HG02938 (cell line): ENCODE results near the gene RELA.
A peak's percentile ranks its signal among the peaks of the same experiment; 100 is the strongest.
"Not testable (repeated sequence)": the region's sequence is repeated elsewhere in the genome, so short reads cannot be mapped to it uniquely, and the experiment has no call there.

Experiments
- ATAC-seq: cut with Tn5 transposase; IDR thresholded peaks from one replicate; pipeline ENCODE4 v1.9.1; 2021; ENCODE audit warnings: mild to moderate bottlenecking, moderate library complexity; ENCODE audit not compliant: unreplicated experiment

RELA gene

DNA sequence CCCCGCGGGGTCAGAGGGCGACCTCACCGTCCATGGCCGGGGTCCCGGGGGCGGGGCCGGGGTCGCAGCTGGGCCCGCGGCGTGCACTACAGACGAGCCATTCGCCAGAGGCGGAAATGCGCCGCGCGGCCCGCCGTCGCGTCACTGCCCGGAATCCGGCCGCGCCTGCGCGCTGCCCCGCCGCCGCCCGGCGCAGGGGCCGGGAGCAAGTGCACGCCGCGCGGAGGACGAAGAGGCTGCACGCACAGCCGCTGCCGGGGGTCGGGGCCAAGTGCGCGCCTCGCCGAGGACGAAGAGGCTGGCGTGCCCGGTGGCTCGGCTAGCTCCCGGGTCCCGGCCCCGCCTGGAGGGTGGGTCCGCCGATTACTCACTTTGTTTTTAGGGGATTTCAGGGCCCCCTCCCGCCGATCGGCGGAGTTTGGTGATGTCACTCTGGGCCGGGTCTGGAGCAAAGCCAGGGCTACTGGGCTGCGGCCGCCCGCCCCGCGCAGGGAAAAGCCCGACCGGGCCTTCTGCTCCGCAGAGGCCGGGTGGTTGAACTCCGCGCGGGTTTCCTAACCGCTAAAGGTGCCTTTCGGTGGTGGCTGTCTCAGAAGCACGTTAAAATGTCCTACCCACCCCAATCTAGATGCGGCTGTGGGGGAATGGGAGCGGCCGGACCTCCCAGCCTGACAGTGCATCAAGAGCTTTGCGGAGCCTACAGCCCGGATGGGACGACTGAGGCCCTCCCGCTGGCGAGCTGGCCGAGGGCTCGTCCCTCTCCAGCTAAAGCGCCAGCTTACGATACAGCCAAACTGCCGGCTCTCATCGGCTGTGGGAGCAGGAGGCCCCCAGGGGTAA is at the start of gene RELA:
Gene RELA, minus strand, starts transcription at position 118 of the 840 bp plus-strand sequence. Its CDS starts 84 bp downstream, at position 34.
- ATAC-seq: peak; percentile 73

DNA sequence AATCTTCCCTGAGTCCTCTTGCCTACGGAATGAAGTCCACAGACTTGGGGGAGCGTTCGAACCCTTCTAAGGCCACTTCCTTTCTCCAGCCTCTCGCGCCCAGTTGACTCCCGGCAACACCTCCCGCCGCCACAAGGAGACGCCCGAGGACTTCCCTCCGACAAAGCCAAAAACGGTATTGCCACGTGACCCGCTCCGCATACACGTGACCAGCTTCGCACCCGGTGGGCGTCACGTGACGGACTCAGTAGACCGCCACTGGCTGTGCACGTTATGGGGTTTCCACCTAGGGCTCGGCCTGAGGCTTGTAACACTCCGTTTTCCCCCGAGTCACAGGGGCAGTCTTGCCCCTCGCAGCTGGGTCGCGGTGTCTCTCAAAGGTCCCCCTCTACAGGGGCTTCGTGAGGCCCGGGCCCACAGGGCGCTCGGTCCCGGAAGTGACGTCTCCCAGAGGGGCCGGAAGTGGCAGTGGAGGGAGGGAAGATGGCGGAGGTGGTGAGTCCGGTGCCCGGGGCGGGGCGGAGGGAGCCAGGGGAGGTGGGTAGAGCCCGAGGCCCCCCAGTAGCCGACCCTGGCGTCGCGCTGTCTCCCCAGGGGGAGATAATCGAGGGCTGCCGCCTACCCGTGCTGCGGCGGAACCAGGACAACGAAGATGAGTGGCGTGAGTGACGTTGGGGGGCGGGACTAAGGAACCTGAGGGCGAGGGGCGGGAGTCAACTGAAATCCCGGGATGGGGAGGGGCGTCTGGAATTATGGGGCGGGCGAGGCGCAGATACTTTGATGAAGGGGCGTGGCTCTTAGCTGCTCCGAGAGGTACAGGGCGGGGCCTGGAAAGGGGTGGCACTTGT is 49.3 kb upstream of the RELA start, which contains the start of gene KAT5:
Gene KAT5, plus strand, starts transcription at position 468 of the 848 bp plus-strand sequence. Its CDS starts 16 bp downstream, at position 484.
- peak; percentile 75 for ATAC-seq

DNA sequence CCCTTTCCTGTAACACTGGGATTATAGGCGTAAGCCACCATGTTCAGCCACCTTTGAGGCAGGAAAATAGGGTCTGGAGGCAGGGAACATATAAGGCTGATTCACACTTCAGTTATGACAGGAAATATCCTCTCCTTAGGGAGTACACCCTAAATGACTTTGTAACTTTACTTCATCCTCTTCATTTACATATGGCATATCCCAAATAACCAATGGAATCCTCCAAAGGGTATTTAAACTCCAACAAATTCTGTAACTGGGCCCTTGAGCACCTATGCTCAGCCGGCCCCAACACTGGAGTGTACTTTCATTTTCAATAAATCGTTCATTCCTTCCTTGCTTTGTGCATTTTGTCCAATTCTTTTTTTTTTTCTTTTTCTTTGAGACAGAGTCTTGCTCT is 47.7 kb upstream of the RELA start:
- ATAC-seq: no peak

DNA sequence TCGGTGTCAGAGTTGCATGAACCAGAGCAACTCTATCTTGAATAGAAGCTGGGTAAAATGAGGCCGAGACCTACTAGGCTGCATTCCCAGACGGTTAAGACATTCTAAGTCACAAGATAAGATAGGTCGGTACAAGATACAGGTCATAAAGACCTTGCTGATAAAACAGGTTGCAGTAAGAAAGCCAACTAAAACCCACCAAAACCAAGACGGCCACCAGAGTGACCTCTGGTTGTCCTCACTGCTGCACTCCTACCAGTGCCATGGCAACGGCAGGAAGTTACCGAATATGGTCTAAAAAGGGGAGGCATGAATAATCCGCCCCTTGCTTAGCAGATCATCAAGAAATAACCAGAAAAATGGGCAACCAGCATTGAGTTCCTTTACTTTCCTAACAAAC is 46.9 kb upstream of the RELA start:
- no peak for ATAC-seq

DNA sequence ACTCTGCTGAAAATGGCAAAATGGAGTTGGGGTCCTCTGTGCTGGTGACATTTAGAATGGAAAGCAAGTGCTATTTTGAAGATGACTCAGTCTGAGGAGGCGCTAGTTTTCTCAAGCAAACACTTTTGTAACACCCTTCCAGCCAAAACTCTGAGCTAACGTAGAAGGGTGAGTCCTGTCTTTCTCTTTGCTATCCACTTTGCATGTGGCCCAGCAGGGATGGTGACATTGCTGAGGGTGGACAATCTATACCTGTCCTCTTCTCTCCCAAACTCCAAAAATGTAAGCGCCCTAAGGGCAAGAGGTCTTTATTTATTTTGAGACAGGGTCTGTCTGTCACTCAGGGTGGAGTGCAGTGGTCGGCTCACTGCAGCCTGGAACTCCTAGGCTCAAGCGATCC is 45.7 kb upstream of the RELA start:
- ATAC-seq: no peak

DNA sequence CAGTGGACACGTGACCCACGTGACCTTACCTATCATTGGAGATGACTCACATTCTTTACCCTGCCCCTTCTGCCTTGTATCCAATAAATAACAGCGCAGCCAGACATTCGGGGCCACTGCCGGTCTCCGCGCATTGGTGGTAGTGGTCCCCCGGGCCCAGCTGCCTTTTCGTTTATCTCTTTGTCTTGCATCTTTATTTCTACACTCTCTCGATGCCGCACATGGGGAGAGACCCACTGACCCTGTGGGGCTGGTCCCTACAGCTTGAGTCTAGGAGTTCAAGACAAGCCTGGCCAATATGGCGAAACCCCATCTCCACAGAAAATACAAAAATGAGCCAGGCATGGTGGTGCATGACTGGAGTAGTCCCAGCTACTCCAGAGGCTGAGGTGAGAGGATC is 44.3 kb upstream of the RELA start:
- ATAC-seq: not testable (repeated sequence)

DNA sequence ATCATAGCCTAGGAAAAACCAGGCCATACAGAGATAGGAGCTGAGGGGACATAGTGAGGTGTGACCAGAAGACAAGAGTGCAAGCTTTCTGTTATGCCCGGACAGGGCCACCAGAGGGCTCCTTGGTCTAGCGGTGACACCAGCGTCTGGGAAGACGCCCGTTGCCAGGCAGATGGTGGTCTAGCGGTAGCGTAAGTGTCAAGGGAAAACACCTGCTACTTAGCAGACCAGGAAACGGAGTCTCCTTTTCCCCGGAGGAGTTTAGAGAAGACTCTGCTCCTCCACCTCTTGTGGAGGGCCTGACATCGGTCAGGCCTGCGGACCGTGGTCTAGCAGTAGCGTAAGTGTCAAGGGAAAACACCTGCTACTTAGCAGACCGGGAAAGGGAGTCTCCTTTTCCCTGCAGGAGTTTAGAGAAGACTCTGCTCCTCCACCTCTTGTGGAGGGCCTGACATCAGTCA is 43.6 kb upstream of the RELA start:
- not testable (repeated sequence) for ATAC-seq

DNA sequence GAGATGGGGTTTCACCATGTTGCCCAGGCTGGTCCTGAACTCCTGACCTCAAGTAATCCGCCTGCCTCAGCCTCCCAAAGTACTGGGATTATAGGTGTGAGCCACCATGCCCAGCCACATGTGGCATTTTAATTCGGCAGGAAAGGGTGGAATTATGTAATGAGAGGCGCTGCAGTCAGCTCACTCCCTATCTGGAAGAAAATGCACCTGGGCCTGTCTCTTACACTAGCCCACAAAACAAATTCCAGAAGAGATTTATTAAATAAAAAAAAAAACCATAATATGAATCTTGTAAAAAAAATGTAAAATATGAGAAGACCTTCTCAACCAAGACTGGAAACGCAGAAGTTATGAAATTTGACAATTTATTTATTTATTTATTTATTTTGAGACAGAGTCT is 41.1 kb upstream of the RELA start:
- ATAC-seq: no peak

DNA sequence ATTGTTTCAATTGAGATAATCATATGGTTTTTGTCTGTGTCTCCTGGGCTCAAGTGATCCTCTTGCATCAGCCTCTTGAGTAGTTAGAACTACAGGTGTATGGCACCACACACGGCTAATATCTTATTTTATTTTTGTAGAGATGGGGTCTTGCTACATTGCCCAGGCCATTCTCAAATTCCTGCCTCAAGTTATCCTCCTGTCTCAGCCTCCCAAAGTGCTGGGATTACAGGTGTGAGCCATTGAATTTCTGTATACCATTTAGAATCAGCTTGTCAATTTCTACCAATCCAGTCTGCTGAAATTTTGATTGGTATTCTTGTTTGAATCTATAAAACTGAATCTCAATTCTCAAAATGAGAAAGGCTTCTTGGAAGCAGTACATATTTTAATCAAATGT is 39.0 kb upstream of the RELA start:
- no peak for ATAC-seq

DNA sequence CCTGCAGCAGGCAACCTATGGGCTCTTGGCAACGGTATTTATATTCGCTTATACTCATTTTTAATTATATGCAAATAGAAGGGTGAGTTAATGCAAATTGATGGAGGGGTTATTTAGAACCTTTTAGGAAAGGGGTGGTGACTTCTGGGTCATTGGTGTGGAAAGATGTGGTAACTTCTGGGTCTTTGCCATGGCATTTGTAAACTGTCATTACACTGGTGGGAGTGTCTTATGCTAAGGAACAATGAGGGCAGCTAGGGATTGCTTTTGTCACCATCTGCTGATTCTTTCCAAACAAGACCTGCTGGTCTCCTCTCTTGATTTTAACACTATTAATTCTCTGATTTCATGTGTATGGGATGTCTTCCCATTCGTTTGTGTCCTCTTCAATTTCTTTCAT is 37.7 kb upstream of the RELA start:
- no peak for ATAC-seq

DNA sequence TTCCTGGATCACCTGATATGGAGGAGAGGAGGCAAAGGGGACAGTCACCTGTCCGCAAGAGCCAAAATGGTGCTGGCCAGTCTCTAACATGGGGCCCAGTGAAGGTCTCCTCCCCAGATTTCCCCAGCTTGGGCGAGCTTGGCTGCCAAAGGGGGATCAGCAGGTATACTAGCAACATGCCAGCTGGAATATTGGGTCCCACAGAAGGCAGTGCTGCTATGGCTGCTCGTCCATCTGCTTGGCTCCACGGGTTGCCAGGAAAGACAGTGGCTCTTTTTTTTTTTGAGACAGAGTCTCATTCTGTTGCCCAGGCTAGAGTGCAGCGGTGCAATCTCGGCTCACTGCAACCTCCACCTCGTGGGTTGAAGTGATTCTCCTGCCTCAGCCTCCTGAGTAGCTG is 36.6 kb upstream of the RELA start:
- ATAC-seq: no peak

DNA sequence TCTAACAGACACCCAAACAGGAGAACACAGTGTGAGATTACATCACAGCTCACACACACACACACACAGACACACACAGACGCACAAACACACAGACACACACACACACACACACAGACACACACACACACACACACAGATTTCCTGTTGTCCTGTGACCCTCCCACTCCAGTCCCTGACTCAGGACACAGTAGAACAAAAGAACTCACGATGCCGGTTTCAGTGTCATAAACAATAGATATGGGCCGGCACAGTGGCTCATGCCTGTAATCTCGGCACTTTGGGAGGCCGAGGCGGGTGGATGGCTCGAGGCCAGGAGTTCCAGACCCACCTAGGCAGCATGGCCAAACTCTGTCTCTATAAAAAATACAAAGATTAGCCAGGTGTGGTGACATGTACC is 35.5 kb upstream of the RELA start:
- ATAC-seq: no peak

DNA sequence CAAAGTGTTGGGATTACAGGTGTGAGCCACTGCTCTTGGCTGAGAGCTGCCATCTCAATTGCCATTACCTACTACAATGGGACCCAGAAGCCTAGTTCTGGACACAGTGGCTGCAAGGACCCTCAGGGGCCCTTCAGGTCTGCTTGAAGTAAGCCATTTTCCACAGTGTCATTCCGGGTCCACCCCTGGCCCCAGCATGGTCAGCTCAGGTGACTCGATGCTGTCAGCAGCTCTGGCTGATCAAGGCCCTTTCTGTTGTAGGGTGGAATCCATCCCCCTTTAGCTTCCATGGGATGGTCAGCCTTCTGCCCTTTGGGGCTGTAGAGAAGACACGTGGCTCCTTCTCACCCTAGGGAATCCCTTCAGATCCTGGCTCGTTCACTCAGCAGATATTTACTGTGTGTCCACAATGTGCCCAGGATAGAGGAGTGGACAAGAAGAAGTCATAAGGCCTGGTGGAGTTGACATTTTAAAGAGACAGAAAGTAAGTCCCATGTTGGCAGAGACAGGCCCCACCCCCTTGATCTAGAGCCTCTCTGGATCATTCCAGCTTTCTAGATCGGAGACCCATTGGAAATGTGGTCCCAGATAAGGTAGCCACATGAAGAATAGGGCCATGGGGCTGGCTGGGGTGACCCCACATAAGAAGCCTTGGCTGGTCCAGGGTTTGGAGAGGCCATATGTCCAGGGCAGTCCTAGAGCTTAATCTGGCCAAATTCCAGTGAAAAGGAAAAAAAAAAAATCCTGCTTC is 34.3 kb upstream of the RELA start:
- ATAC-seq: no peak

DNA sequence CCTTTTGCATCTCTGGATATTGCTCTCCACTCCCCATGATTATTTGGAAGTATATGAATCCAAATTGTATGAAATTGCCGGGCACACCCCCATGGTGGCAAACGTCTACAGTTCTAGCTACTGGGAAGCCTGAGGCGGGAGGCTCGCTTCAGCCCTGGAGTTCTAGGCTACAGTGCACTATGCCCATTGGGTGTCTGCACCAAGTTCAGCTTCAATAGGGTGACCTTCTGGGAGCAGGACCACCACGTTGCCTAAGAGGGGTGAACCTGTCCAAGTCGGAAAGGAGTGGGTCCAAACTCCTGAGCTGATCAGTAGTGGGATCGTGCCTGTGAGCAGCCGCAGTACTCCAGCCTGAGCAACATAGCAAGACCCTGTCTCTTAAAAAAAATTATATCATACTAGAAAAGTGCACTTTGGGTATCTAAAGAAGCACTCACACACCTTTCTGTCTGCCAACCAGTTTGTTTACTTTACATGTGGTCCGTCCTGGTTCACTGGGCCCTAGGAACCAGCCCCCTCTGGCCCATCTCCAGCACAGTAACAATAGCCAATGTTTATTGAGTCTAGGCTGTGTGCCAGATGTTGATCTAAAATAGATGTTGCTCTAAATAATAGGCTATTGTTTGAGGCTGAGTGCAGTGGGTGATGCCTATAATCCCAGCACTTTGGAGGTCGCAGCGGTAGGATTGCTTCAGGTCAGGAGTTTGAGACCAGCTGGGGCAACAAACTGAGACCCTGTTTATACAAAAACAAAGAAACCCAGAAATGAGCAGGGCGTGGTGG is 32.9 kb upstream of the RELA start:
- ATAC-seq: no peak

DNA sequence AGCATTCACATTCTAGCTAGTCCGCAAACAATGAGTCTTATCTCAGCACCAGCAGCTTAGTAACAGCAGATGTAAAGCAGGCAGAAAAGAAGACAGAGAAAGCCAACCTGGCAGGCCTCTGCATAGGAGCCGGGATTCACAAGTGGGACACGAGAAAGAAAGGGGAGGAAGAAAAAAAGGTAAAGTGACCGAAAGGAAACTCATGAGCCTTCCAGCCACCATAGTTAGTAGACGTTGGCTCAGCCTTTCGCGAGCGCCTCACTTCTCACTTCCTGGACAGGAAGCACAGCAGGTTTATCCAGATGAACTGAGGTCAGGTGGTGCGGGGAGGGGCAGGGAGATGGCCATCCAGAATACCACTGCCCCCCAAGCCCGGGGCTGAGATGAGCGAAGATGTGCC is 29.7 kb upstream of the RELA start:
- ATAC-seq: no peak

DNA sequence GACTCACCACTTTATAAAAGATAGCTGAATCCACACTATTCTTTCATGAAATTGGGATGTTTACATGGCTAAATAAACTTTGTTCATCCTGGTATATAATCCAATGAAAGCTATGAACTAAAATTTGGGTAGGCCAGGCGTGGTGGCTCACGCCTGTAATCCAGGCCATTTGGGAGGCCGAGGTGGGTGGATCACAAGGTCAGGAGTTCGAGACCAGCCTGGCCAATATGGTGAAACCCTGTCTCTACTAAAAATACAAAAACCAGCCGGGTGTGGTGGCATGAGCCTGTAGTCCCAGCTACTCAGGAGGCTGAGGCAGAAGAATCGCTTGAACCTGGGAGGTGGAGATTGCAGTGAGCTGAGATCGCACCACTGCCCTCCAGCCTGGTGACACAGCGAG is 29.1 kb upstream of the RELA start:
- not testable (repeated sequence) for ATAC-seq

DNA sequence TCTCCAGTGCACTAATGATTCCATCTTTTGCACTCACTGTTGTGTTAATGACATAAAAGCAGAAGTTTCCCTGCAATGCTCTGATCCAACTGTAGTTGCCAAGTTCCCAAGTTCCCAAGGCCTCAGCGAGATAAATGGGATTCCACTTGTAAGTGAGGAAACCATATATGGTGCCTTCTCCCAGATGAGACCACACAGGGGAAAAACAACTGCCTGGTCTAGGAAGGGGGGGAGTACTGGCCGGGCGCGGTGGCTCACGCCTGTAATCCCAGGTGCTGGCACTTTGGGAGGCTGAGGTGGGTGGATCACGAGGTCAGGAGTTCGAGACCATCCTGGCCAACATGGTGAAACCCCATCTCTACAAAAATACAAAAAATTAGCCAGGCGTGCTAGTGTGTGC is 23.3 kb upstream of the RELA start:
- ATAC-seq: no peak

DNA sequence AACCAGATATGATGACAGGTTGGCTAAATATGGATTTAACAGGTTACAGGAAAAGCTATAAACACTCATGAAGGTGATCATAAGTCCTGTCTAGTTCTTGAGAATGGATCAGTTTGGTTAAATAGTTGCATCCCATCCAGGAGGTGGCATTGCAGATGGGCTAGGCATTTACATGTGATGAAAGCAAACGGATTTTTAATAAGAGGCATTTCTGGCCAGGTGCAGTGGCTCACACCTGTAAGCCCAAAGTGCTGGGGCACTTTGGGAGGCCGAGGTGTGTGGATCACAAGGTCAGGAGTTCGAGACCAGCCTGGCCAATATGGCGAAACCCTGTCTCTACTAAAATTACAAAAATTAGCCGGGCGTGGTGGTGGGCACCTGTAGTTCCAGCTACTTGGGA is 20.8 kb upstream of the RELA start:
- ATAC-seq: not testable (repeated sequence)

DNA sequence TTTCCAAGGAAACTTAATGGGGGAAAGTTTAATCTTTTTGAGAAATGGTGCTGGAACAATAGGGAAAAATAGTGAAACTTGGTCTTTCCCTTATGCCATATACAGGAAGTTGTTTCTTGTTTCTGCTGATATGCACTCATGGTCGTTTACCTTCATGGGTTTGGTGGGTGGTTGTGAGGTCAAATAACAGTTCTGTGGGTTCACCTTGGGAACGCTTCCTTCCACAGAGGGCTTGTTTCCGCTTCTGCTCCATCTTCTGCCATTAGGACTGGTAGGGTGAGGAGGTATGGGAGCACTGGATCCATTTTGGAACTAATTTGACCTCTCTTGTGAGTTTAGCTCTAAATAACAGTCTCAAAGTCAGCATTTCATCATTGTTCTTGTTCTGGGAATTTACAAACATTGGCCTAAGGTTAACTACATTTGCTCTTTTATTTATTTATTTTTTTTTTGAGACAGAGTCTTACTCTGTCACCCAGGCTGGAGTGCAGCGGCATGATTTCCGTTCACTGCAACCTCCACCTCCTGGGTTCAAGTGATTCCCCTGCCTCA is 17.6 kb upstream of the RELA start:
- no peak for ATAC-seq

DNA sequence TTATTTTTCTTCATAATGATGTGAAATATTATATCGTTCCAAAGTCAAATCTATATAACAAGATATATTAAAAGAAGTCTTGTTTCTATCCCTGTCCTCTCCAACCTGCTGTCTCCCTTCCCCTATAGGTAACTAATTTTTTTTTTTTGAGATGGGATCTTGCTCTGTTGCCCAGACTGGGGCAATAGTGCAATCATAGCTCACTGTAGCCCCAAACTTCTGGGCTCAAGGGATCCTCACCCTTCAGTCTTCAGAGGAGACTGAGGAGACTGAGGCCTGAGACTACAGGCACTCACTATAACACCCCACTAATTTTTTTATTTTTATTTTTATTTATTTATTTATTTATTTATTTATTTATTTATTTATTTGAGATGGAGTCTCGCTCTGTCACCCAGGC is 10.3 kb upstream of the RELA start:
- ATAC-seq: no peak
